Astrocyte (in vitro differentiated cells and primary cell): ENCODE data around the gene CLEC2D.

Source experiments
- EZH2 ChIP-seq: IDR thresholded peaks from 2 replicates; pipeline ENCODE4 v1.6.1; 2012; ENCODE audit warnings: mild to moderate bottlenecking, low read length, inconsistent platforms; ENCODE audit not compliant: insufficient read depth
- TF ChIP-seq, protein P1 (sequence below): IDR thresholded peaks from 2 replicates; pipeline ENCODE4 v1.5.1; 2011; ENCODE audit warnings: low read depth, mild to moderate bottlenecking, inconsistent platforms, low read length, moderate library complexity; ENCODE audit not compliant: insufficient read depth

- TF ChIP-seq, protein P1, sequence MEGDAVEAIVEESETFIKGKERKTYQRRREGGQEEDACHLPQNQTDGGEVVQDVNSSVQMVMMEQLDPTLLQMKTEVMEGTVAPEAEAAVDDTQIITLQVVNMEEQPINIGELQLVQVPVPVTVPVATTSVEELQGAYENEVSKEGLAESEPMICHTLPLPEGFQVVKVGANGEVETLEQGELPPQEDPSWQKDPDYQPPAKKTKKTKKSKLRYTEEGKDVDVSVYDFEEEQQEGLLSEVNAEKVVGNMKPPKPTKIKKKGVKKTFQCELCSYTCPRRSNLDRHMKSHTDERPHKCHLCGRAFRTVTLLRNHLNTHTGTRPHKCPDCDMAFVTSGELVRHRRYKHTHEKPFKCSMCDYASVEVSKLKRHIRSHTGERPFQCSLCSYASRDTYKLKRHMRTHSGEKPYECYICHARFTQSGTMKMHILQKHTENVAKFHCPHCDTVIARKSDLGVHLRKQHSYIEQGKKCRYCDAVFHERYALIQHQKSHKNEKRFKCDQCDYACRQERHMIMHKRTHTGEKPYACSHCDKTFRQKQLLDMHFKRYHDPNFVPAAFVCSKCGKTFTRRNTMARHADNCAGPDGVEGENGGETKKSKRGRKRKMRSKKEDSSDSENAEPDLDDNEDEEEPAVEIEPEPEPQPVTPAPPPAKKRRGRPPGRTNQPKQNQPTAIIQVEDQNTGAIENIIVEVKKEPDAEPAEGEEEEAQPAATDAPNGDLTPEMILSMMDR: no peak
- TF ChIP-seq EZH2: no peak
Observed at GRCh38 chr12:9662488-9662887, 7.0 kb upstream of the CLEC2D start.
